ENCODE measurements around the gene CRHR1.

GRCh38 chr17:45841186-45841585 lies 57.1 kb downstream of the CRHR1 start:
- TF ChIP-seq ZBTB21 (CRISPR knock-in tag; IDR thresholded peaks at IDR 0.05; ENCODE audit: borderline replicate concordance) (no peak), ESRRA (CRISPR knock-in tag; IDR thresholded peaks at IDR 0.05; ENCODE audit: borderline replicate concordance) (no peak), NR2C2 (CRISPR knock-in tag; IDR thresholded peaks at IDR 0.05) (no peak), MAX (CRISPR knock-in tag; IDR thresholded peaks at IDR 0.05) (no peak), NFYB (CRISPR knock-in tag; conservative IDR thresholded peaks at IDR 0.05; ENCODE audit: low read depth) (no peak), SMAD3 (CRISPR knock-in tag; IDR thresholded peaks at IDR 0.05; ENCODE audit: borderline replicate concordance) (no peak), CTCF (IDR thresholded peaks at IDR 0.05) (no peak), PRRX2 (CRISPR knock-in tag; IDR thresholded peaks at IDR 0.05) (no peak), CREB1 (CRISPR knock-in tag; IDR thresholded peaks at IDR 0.05) (no peak)
